ENCODE results near the gene TMEM201.

The TMEM201 gene

GRCh38 chr1:9588551-9589143, at the start of gene TMEM201:
TMEM201 (plus strand) TSS chr1:9588911; CDS start chr1:9588931, 20 bp downstream.
- peak; percentile 94 to 96 for DNase-seq (ENCODE audit: low spot score in 2 of 2)

GRCh38 chr1:9539165-9539828, 49.4 kb upstream of the TMEM201 start, which contains the start of gene SLC25A33:
SLC25A33 (plus strand) TSS chr1:9539465; CDS start chr1:9539692, 227 bp downstream.
- Mint-ChIP-seq H3K4me1 (peaks cover 23% of the 10 kb centered on the region), H3K36me3 (no peaks in the 10 kb centered on the region), H3K27me3 (no peaks in the 10 kb centered on the region), H3K27ac (peak within 1 kb of the TSS; percentile 91), H3K9me3 (peaks cover 4% of the 10 kb centered on the region), H3K4me3 (peak within 1 kb of the TSS; percentile 88)
- ATAC-seq (ENCODE audit: low read depth) = peak; percentile 93
- DNase-seq (ENCODE audit: low spot score in 2 of 2) = peak; percentile 99 to 100

More at GRCh38 chr1:9588551-9589143, at the start of gene TMEM201:
- H3K4me3 Mint-ChIP-seq = peak within 1 kb of the TSS; percentile 82
- peaks cover 19% of the 10 kb centered on the region for H3K4me1 Mint-ChIP-seq
- no peaks in the 10 kb centered on the region for H3K9me3 Mint-ChIP-seq
- H3K36me3 Mint-ChIP-seq = no peaks in the 10 kb centered on the region
- H3K27me3 Mint-ChIP-seq = no peaks in the 10 kb centered on the region
- H3K27ac Mint-ChIP-seq = no peak within 1 kb of the TSS
- ATAC-seq (ENCODE audit: low read depth) = peak; percentile 89

- Mint-ChIP-seq H3K4me3 (peak overlapping the region; percentile 88), H3K27me3 (no peaks in the 10 kb centered on the region), H3K36me3 (no peaks in the 10 kb centered on the region), H3K4me1 (peaks cover 27% of the 10 kb centered on the region), H3K27ac (peak overlapping the region; percentile 83), H3K9me3 (peaks cover 4% of the 10 kb centered on the region)
- ATAC-seq (ENCODE audit: low read depth) (peak; percentile 51), DNase-seq (ENCODE audit: low spot score in 2 of 2) (peak in 1 of 2 donors; percentile 13)
Measured at GRCh38 chr1:9539829-9540550, 48.7 kb upstream of the TMEM201 start.

GRCh38 chr1:9542430-9542829, 46.3 kb upstream of the TMEM201 start:
- H3K9me3 Mint-ChIP-seq = no peaks in the 10 kb centered on the region
- no peaks in the 10 kb centered on the region for H3K27me3 Mint-ChIP-seq
- peaks cover 31% of the 10 kb centered on the region for H3K4me1 Mint-ChIP-seq
- no peaks in the 10 kb centered on the region for H3K36me3 Mint-ChIP-seq
- H3K4me3 Mint-ChIP-seq = peak overlapping the region; percentile 30
- ATAC-seq (ENCODE audit: low read depth) (no peak), DNase-seq (ENCODE audit: low spot score in 2 of 2) (no peak)
- no peak overlapping the region for H3K27ac Mint-ChIP-seq

GRCh38 chr1:9544926-9545325, 43.8 kb upstream of the TMEM201 start:
- Mint-ChIP-seq H3K4me1 (peaks cover 28% of the 10 kb centered on the region), H3K36me3 (no peaks in the 10 kb centered on the region), H3K27me3 (no peaks in the 10 kb centered on the region), H3K27ac (no peak overlapping the region), H3K9me3 (no peaks in the 10 kb centered on the region), H3K4me3 (no peak overlapping the region)
- DNase-seq (ENCODE audit: low spot score in 2 of 2) (no peak), ATAC-seq (ENCODE audit: low read depth) (no peak)

GRCh38 chr1:9549955-9550546, 38.7 kb upstream of the TMEM201 start:
- no peaks in the 10 kb centered on the region for H3K9me3 Mint-ChIP-seq
- H3K36me3 Mint-ChIP-seq = peaks cover 2% of the 10 kb centered on the region
- H3K27me3 Mint-ChIP-seq = no peaks in the 10 kb centered on the region
- peaks cover 11% of the 10 kb centered on the region for H3K4me1 Mint-ChIP-seq
- DNase-seq (ENCODE audit: low spot score in 2 of 2) (no peak), ATAC-seq (ENCODE audit: low read depth) (no peak)
- no peak overlapping the region for H3K27ac Mint-ChIP-seq
- H3K4me3 Mint-ChIP-seq = no peak overlapping the region

- H3K4me3 Mint-ChIP-seq = no peak overlapping the region
- H3K27me3 Mint-ChIP-seq = no peaks in the 10 kb centered on the region
- H3K27ac Mint-ChIP-seq = peak overlapping the region; percentile 55
- ATAC-seq (ENCODE audit: low read depth) (no peak), DNase-seq (ENCODE audit: low spot score in 2 of 2) (no peak)
- peaks cover 9% of the 10 kb centered on the region for H3K4me1 Mint-ChIP-seq
- no peaks in the 10 kb centered on the region for H3K9me3 Mint-ChIP-seq
- H3K36me3 Mint-ChIP-seq = peaks cover 16% of the 10 kb centered on the region
Measured at GRCh38 chr1:9551984-9552383, 36.7 kb upstream of the TMEM201 start.

- H3K4me3 Mint-ChIP-seq = no peak overlapping the region
- H3K27me3 Mint-ChIP-seq = no peaks in the 10 kb centered on the region
- ATAC-seq (ENCODE audit: low read depth) (no peak), DNase-seq (ENCODE audit: low spot score in 2 of 2) (no peak)
- H3K4me1 Mint-ChIP-seq = peaks cover 13% of the 10 kb centered on the region
- peaks cover 22% of the 10 kb centered on the region for H3K36me3 Mint-ChIP-seq
- H3K9me3 Mint-ChIP-seq = no peaks in the 10 kb centered on the region
- H3K27ac Mint-ChIP-seq = no peak overlapping the region
Measured at GRCh38 chr1:9553736-9554144, 35.0 kb upstream of the TMEM201 start.

GRCh38 chr1:9555942-9556341, 32.8 kb upstream of the TMEM201 start:
- Mint-ChIP-seq H3K9me3 (no peaks in the 10 kb centered on the region), H3K27ac (no peak overlapping the region), H3K27me3 (no peaks in the 10 kb centered on the region), H3K36me3 (peaks cover 25% of the 10 kb centered on the region), H3K4me1 (peaks cover 13% of the 10 kb centered on the region), H3K4me3 (no peak overlapping the region)
- no peak for DNase-seq (ENCODE audit: low spot score in 2 of 2)
- ATAC-seq (ENCODE audit: low read depth) = no peak

GRCh38 chr1:9557624-9558023, 31.1 kb upstream of the TMEM201 start:
- no peaks in the 10 kb centered on the region for H3K27me3 Mint-ChIP-seq
- H3K4me1 Mint-ChIP-seq = peaks cover 13% of the 10 kb centered on the region
- H3K27ac Mint-ChIP-seq = no peak overlapping the region
- H3K4me3 Mint-ChIP-seq = no peak overlapping the region
- peaks cover 23% of the 10 kb centered on the region for H3K36me3 Mint-ChIP-seq
- DNase-seq (ENCODE audit: low spot score in 2 of 2) (no peak), ATAC-seq (ENCODE audit: low read depth) (no peak)
- no peaks in the 10 kb centered on the region for H3K9me3 Mint-ChIP-seq

GRCh38 chr1:9558271-9558945, 30.3 kb upstream of the TMEM201 start:
- peak; percentile 22 for ATAC-seq (ENCODE audit: low read depth)
- Mint-ChIP-seq H3K9me3 (no peaks in the 10 kb centered on the region), H3K4me1 (peaks cover 13% of the 10 kb centered on the region), H3K36me3 (peaks cover 23% of the 10 kb centered on the region), H3K4me3 (no peak overlapping the region), H3K27me3 (no peaks in the 10 kb centered on the region), H3K27ac (no peak overlapping the region)
- no peak for DNase-seq (ENCODE audit: low spot score in 2 of 2)

GRCh38 chr1:9558946-9559545, 29.7 kb upstream of the TMEM201 start:
- Mint-ChIP-seq H3K4me3 (no peak overlapping the region), H3K27ac (no peak overlapping the region), H3K9me3 (no peaks in the 10 kb centered on the region), H3K4me1 (peaks cover 13% of the 10 kb centered on the region), H3K27me3 (no peaks in the 10 kb centered on the region), H3K36me3 (peaks cover 23% of the 10 kb centered on the region)
- ATAC-seq (ENCODE audit: low read depth) (no peak), DNase-seq (ENCODE audit: low spot score in 2 of 2) (no peak)

GRCh38 chr1:9559673-9560072, 29.0 kb upstream of the TMEM201 start:
- ATAC-seq (ENCODE audit: low read depth) (no peak), DNase-seq (ENCODE audit: low spot score in 2 of 2) (no peak)
- Mint-ChIP-seq H3K27ac (no peak overlapping the region), H3K9me3 (no peaks in the 10 kb centered on the region), H3K36me3 (peaks cover 23% of the 10 kb centered on the region), H3K27me3 (no peaks in the 10 kb centered on the region), H3K4me1 (peaks cover 13% of the 10 kb centered on the region), H3K4me3 (peak overlapping the region; percentile 75)

Measured in memory B cell (primary cell).